IPS DF 4.7 (cell line): ENCODE results near the gene LAMP1.
"Not testable (repeated sequence)": the region's sequence is repeated elsewhere in the genome, so short reads cannot be mapped to it uniquely, and the experiment has no call there.

Source experiments
- DNase-seq: peaks from one replicate; pipeline ENCODE4 v3.0.0-alpha.2; 2013; ENCODE audit warnings: low spot score; ENCODE audit errors: extremely low read depth

LAMP1 gene

GRCh38 chr13:113297370-113298042 is 467 bp downstream of the LAMP1 start:
- DNase-seq: no peak

DNA sequence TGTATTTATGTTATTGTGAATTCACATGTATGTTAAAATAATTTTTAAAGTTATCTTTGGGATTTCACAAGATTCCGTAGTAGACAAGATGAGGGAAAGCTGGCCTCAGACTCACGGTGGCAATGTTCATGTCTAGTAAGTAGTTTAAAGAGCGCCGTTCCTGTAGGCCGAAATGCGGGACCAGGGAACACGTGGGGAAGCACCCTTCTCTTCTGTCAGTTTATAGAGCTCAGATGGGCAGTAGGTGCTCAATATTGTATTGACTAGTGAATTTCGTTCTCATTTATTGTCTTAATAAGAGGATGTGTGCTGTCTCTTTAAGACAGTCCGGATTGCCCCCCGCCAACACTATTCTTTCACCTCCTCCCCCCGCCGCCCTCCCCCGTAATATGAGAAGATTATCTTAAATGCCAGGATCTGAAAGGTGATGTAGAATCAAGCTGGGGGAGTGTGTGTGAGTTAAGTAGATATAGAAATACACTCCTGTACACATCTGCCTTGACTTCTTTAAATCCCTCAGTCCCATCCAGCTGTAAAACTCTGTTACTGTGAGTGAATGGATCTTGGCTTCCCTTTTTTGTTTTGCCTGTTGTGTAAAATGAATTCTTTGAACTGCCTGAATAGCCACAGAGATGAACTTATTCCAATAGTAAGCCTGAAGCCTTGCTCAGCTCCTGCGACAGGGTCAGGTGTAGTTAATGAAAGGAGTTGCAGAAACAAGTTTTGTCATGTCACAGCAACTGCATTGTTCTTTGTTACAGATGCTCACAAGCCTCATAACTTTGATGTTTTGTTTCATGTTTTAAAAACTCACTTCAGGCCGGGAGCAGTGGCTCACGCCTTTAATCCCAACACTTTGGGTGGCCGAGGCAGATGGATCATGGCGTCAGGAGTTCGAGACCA is 1.3 kb downstream of the LAMP1 start:
- no peak for DNase-seq

GRCh38 chr13:113299951-113300350 is 2.9 kb downstream of the LAMP1 start:
- DNase-seq: no peak

GRCh38 chr13:113302986-113303385 is 5.9 kb downstream of the LAMP1 start:
- no peak for DNase-seq

DNA sequence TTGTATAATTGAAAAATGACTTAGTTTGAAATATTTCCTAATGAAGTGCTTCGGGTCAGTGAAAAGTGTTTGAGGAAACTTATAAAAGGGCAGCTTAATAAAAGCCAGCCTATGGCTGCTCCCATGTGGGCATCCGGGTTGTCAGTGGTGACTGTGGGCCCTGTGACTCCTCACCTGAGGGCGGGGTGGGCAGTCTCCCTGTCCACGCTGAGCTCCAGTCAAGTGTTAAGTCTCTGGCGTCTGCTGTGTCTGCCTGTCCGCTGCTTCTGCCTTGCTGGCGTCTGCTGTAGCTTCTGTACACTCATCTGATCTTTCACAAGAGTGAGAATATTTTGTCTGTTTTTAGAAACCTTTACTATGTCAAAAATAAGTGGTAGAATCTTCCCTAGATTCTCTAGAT is 7.1 kb downstream of the LAMP1 start:
- DNase-seq: no peak

DNA sequence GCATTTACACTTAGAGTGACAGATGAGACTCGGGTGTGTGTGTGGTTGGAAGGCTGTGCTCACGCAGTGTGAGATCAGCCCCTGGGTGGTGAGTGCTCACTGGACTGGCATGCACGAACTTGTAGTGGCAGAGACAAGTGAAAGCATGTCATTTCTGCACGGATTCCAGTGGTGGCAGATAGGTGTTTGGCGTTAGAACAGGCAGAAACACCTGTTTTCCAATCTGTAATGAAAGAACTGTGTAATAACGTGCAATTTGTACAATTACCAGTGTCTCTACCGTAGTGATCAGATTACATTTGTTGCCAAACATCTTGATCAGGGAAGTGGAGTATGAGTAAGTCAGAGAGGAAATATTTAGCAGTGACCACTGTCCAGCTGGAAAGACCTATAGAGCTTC is 8.2 kb downstream of the LAMP1 start:
- DNase-seq: no peak

- no peak for DNase-seq
Measured at GRCh38 chr13:113307491-113307890, 10.5 kb downstream of the LAMP1 start.

DNA sequence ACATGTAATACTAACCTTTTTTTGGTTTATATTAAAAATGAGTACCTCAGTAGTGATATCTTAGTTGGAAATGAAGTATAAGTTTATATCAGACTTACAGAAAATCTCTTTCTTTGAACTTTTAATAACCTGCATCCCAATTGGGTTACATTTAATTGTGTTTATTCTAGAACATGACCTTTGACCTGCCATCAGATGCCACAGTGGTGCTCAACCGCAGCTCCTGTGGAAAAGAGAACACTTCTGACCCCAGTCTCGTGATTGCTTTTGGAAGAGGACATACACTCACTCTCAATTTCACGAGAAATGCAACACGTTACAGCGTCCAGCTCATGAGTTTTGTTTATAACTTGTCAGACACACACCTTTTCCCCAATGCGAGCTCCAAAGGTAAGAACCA is 12.4 kb downstream of the LAMP1 start:
- DNase-seq: no peak

GRCh38 chr13:113314112-113314511 is 17.1 kb downstream of the LAMP1 start:
- DNase-seq: not testable (repeated sequence)

DNA sequence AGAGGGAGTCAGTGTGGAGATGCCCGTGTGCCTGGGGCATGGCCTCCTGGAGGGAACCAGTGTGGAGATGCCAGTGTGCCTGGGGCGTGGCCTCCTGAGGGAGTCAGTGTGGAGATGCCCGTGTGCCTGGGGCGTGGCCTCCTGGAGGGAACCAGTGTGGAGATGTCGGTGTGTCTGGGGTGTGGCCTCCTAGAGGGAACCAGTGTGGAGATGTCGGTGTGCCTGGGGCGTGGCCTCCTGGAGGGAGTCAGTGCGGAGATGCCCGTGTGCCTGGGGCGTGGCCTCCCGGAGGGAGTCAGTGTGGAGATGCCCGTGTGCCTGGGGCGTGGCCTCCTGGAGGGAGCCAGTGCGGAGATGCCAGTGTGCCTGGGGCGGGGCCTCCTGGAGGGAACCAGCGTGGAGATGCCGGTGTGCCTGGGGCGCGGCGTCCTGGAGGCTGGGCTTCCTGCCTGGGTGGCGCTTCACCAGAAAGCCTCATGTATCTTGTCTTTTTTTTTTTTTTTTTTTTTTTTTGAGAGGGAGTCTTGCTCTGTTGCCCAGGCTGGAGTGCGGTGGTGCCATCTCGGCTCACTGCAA is 17.9 kb downstream of the LAMP1 start:
- not testable (repeated sequence) for DNase-seq

- no peak for DNase-seq
Measured at GRCh38 chr13:113315992-113316391, 19.0 kb downstream of the LAMP1 start.

DNA sequence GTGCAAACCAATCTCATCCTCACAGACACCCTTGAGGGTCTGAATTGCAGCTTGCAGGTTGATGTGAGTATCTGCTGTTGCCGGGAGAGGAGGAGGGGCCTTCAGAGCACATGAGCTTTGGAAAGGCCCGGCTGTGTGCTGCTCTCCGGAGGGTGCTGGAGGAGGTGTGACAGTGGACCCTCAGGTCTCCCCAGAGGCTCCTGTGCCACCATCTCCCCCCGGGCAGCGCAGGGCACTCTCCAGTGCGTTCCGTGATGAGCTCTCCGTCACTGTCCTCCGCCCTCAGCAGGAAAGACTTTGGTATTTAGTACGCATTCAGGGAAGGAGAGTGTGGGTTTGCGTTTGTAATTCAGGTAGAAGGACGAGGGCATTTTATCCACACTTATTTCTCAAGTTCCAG is 20.0 kb downstream of the LAMP1 start:
- no peak for DNase-seq

DNA sequence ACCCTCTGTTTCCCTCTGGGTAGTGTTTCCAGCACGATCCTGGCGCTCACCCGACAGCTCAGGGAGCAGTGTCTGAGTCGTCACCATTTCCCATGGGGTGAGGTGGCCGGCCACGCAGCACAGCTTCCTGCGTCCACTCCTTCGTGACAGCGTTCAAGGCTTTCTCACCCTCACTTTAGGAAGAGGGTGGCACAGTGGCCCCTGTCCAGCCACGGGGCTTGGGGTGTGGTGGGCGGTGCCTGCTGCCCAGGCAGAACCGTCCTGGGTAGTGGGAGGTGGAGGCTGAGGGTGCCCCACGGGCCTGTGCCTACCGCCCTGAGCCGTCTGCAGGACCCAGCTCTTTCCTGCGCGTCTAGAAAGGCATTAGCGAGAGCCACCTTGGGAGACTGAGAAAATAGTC is 21.9 kb downstream of the LAMP1 start:
- DNase-seq: no peak

- DNase-seq: no peak
Measured at GRCh38 chr13:113319371-113319770, 22.3 kb downstream of the LAMP1 start.

- DNase-seq: no peak
Measured at GRCh38 chr13:113320226-113320875, 23.3 kb downstream of the LAMP1 start.

- DNase-seq: no peak
Measured at GRCh38 chr13:113321546-113321945, 24.5 kb downstream of the LAMP1 start.

DNA sequence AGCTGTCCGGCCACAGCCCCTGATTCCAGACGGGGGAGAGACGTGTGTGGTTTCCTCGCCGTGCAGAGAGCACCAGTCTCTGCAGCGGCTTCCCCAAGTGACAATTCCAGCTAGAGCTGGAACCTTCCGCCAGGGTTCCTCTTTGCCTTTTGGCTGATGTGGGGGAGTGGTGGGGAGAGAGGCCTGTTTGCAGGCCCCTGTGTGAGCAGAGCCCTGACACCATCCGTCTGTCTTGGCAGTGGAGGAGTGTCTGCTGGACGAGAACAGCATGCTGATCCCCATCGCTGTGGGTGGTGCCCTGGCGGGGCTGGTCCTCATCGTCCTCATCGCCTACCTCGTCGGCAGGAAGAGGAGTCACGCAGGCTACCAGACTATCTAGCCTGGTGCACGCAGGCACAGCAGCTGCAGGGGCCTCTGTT is 25.0 kb downstream of the LAMP1 start:
- no peak for DNase-seq

DNA sequence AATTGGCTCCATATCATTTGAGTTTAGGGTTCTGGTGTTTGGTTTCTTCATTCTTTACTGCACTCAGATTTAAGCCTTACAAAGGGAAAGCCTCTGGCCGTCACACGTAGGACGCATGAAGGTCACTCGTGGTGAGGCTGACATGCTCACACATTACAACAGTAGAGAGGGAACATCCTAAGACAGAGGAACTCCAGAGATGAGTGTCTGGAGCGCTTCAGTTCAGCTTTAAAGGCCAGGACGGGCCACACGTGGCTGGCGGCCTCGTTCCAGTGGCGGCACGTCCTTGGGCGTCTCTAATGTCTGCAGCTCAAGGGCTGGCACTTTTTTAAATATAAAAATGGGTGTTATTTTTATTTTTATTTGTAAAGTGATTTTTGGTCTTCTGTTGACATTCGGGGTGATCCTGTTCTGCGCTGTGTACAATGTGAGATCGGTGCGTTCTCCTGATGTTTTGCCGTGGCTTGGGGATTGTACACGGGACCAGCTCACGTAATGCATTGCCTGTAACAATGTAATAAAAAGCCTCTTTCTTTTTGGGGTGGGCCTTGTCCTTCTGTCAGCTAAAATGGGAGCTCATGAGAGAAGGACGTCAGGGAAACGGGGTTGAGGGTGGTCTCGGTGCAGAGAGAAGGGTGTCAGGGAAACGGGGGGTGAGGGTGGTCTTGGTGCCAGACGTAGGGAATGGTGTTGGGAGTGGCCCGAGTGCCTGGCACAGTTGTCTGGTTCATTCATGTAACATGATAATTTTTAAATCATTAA is 26.0 kb downstream of the LAMP1 start:
- DNase-seq: no peak

DNA sequence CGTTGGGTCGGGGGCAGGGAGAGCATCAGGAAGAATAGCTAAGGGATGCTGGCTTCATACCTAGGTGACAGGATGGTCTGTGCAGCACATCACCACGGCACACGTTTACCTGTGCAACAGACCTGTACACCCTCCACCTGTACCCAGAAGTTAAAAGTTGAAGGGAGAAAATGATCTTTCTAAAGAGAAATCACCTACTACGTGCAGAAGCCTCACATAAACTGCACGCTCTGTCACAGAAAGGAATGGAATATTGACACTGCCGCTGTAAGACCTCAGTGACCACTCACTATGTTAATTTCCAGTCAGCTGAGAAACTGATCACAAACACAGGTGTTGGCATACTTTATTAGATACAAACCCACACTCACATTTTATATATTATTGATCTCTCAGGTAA is 26.8 kb downstream of the LAMP1 start:
- no peak for DNase-seq

DNA sequence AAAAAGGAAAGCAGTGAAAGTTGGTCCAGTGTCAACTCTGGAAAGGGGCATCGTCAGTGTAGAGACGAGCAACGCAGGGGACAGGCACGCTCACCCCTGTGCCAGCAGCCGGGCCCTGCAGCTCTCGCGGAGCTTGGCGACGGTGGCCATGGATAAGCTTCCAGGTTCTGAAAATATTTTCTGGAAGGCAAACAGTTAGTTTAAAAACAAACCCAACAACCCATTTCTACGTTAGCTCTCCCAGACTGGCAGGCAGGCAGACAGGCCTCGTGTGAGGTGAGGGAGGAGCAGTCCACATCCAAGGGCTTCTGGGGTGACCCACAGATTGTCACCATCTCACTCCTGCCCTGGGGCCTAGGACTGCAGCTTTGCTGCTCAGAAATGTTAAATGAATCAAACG is 27.4 kb downstream of the LAMP1 start:
- no peak for DNase-seq

- no peak for DNase-seq
Measured at GRCh38 chr13:113325779-113326178, 28.7 kb downstream of the LAMP1 start.
